Esophagus muscularis mucosa (tissue), 3 donors: Measurements from ENCODE around the gene MAN1A1.
"Not testable (repeated sequence)": the region's sequence is repeated elsewhere in the genome, so short reads cannot be mapped to it uniquely, and the experiment has no call there.

Experiments used
- POLR2AphosphoS5 ChIP-seq, 2 donors: sonication (generic); formaldehyde crosslinking; IDR thresholded peaks; one replicate each; pipeline ENCODE4 v1.6.1; 2017; ENCODE audit warnings: antibody characterized with exemption in 2 of 2
- TF ChIP-seq, protein P1 (sequence below), 3 experiments: fragments of 200-600 bp in 2 of 3; fragments of 450-650 bp in 1 of 3; sonication (generic) in 2 of 3; IDR thresholded peaks; one replicate each; pipeline ENCODE4 v1.5.1; 2017 to 2019; ENCODE audit warnings: antibody characterized with exemption in 3 of 3, mild to moderate bottlenecking in 2 of 3, moderate library complexity in 1 of 3

DNA sequence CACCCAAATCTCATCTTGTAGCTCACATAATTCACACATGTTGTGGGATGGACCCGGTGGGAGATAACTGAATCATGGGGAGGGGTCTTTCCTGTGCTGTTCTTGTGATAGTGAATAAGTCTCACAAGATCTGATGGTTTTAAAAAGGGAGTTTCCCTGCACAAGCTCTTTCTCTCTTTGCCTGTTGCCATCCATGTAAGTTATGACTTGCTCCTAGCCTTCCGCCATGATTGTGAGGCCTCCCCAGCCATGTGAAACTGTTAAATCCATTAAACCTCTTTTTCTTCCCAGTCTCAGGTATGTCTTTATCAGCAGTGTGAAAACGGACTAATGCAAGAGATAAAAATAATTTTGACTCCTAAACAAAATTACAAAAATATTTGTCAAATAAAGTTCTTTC lies 58.5 kb downstream of the MAN1A1 start:
- TF ChIP-seq, protein P1, sequence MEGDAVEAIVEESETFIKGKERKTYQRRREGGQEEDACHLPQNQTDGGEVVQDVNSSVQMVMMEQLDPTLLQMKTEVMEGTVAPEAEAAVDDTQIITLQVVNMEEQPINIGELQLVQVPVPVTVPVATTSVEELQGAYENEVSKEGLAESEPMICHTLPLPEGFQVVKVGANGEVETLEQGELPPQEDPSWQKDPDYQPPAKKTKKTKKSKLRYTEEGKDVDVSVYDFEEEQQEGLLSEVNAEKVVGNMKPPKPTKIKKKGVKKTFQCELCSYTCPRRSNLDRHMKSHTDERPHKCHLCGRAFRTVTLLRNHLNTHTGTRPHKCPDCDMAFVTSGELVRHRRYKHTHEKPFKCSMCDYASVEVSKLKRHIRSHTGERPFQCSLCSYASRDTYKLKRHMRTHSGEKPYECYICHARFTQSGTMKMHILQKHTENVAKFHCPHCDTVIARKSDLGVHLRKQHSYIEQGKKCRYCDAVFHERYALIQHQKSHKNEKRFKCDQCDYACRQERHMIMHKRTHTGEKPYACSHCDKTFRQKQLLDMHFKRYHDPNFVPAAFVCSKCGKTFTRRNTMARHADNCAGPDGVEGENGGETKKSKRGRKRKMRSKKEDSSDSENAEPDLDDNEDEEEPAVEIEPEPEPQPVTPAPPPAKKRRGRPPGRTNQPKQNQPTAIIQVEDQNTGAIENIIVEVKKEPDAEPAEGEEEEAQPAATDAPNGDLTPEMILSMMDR (IDR thresholded peaks at IDR 0.05) = not testable (repeated sequence)
- not testable (repeated sequence) for TF ChIP-seq POLR2AphosphoS5 (IDR thresholded peaks at IDR 0.05)
